Measurements from ENCODE around the gene NDUFV1. TPM values are rescaled to one million over a fixed set of nuclear protein-coding genes. Genes with fewer than 3 reads are reported as not detected.
"Not testable (repeated sequence)": the region's sequence is repeated elsewhere in the genome, so short reads cannot be mapped to it uniquely, and the experiment has no call there.

The NDUFV1 gene
- total RNA-seq, 1 experiment from 2014 or later: 128 TPM

- DNase-seq (ENCODE audit: low spot score): no peak
Observed at GRCh38 chr11:67627441-67627811, 20.7 kb downstream of the NDUFV1 start.

GRCh38 chr11:67627812-67628624 lies 21.3 kb downstream of the NDUFV1 start:
- no peak for DNase-seq (ENCODE audit: low spot score)

GRCh38 chr11:67628710-67629385 lies 22.1 kb downstream of the NDUFV1 start:
- no peak for DNase-seq (ENCODE audit: low spot score)

- DNase-seq (ENCODE audit: low spot score): peak; percentile 64
Observed at GRCh38 chr11:67629386-67630227, 22.9 kb downstream of the NDUFV1 start, which contains the start of gene NUDT8. NUDT8 (minus strand) TSS chr11:67629937; CDS start chr11:67629911, 26 bp downstream.

- DNase-seq (ENCODE audit: low spot score): peak; percentile 93
Observed at GRCh38 chr11:67630228-67630942, 23.6 kb downstream of the NDUFV1 start.

GRCh38 chr11:67630943-67631331 lies 24.2 kb downstream of the NDUFV1 start:
- DNase-seq (ENCODE audit: low spot score): no peak

GRCh38 chr11:67631411-67631810 lies 24.7 kb downstream of the NDUFV1 start:
- no peak for DNase-seq (ENCODE audit: low spot score)

GRCh38 chr11:67631853-67632174 lies 25.1 kb downstream of the NDUFV1 start:
- no peak for DNase-seq (ENCODE audit: low spot score)

- no peak for DNase-seq (ENCODE audit: low spot score)
Observed at GRCh38 chr11:67632175-67632981, 25.6 kb downstream of the NDUFV1 start.

GRCh38 chr11:67632982-67633755 lies 26.4 kb downstream of the NDUFV1 start:
- DNase-seq (ENCODE audit: low spot score): no peak

GRCh38 chr11:67633758-67634365 lies 27.1 kb downstream of the NDUFV1 start:
- DNase-seq (ENCODE audit: low spot score): no peak

GRCh38 chr11:67634366-67635230 lies 27.9 kb downstream of the NDUFV1 start:
- no peak for DNase-seq (ENCODE audit: low spot score)

GRCh38 chr11:67635231-67635521 lies 28.4 kb downstream of the NDUFV1 start:
- DNase-seq (ENCODE audit: low spot score): no peak

GRCh38 chr11:67636962-67637361 lies 30.2 kb downstream of the NDUFV1 start:
- DNase-seq (ENCODE audit: low spot score): no peak

- DNase-seq (ENCODE audit: low spot score): not testable (repeated sequence)
Observed at GRCh38 chr11:67637441-67637840, 30.7 kb downstream of the NDUFV1 start.

- DNase-seq (ENCODE audit: low spot score): no peak
Observed at GRCh38 chr11:67638535-67639437, 32.0 kb downstream of the NDUFV1 start.

- DNase-seq (ENCODE audit: low spot score): no peak
Observed at GRCh38 chr11:67639438-67639859, 32.7 kb downstream of the NDUFV1 start, which contains the start of gene TBX10. TBX10 (minus strand) TSS chr11:67639763; CDS start chr11:67639472, 291 bp downstream.
